Thymus (tissue), 11 donors: ENCODE results near the gene ST3GAL4. TPM values are rescaled to one million over a fixed set of nuclear protein-coding genes. Genes with fewer than 3 reads are reported as not detected.

ENCODE experiments used
- DNase-seq, 9 donors: peaks; one replicate each; pipeline ENCODE4 v3.0.0-alpha.2; 2013; ENCODE audit warnings: low spot score in 9 of 9, low read depth in 6 of 9, missing footprints in 1 of 9
- H3K27ac ChIP-seq, 2 donors: one replicate each; pipeline ENCODE4 v1.5.1; 2013; ENCODE audit warnings: control low read depth in 1 of 2, low read depth in 1 of 2, low read length in 1 of 2, mild to moderate bottlenecking in 1 of 2, moderate library complexity in 1 of 2
- H3K27me3 ChIP-seq, 2 donors: one replicate each; pipeline ENCODE4 v1.5.1; 2013; ENCODE audit warnings: low read length in 1 of 2; ENCODE audit not compliant: control insufficient read depth in 2 of 2, insufficient read depth in 1 of 2
- H3K36me3 ChIP-seq, 2 donors: one replicate each; pipeline ENCODE4 v1.5.1; 2013; ENCODE audit warnings: low read length in 1 of 2, mild to moderate bottlenecking in 1 of 2, moderate library complexity in 1 of 2; ENCODE audit not compliant: control insufficient read depth in 2 of 2, insufficient read depth in 2 of 2
- H3K4me1 ChIP-seq, 2 donors: one replicate each; pipeline ENCODE4 v1.5.1; 2013; ENCODE audit warnings: low read length in 2 of 2; ENCODE audit not compliant: control insufficient read depth in 2 of 2, insufficient read depth in 2 of 2
- H3K4me3 ChIP-seq, 2 donors: one replicate each; pipeline ENCODE4 v1.5.1; 2013; ENCODE audit warnings: low read length in 2 of 2, control low read depth in 1 of 2, mild to moderate bottlenecking in 1 of 2
- H3K9me3 ChIP-seq, 2 donors: one replicate each; pipeline ENCODE4 v1.5.1; 2013; ENCODE audit warnings: low read length in 1 of 2, mild to moderate bottlenecking in 1 of 2; ENCODE audit not compliant: control insufficient read depth in 2 of 2, insufficient read depth in 1 of 2
- WGBS: extraction: QIAGEN DNeasy Blood & Tissue Kit; methylation state at CpG from one replicate; pipeline ENCODE4 v1.1.7; 2013; 5-methylcytosine and 5-hydroxymethylcytosine counted together
- polyA plus RNA-seq: library from polyadenylated mRNA; stranded (reverse); fragments of 200-250 nt; gene quantifications from one replicate; pipeline ENCODE4 v1.2.3, GENCODE V29; 2013
- total RNA-seq: library from RNA; stranded (reverse); fragments of 120-200 nt; gene quantifications from one replicate; pipeline ENCODE4 v1.2.4, GENCODE V29; 2013
- donor health status: healthy.

The ST3GAL4 gene
- total and polyA plus RNA-seq, 2 donors: 5.9 to 6.1 TPM

DNA sequence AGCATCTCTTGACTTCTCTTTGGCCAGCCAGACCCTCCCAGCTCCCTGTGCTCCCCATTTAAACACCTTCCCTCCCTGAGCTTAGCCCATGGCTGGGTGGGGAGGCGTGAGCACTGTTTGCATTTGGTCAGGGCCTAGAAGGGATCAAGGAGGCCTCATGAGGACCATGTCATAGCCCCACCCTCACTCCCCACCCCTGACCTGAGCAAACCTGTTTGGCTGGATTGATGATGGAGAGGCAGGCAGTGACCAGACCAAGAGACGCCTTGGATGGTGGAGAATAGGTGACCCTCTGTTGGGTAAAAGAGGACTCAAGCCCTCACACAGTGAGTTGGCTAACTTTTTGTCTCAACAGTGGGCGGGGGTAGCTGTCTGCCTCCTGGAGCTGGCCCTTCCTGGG lies 49.9 kb downstream of the ST3GAL4 start:
- H3K4me1 ChIP-seq: no peaks in the 10 kb centered on the region
- no peaks in the 10 kb centered on the region for H3K9me3 ChIP-seq
- H3K4me3 ChIP-seq: no peak overlapping the region
- no peak overlapping the region for H3K27ac ChIP-seq
- over 99% methylated on average over 3 of the region's 3 CpGs for WGBS
- no peaks in the 10 kb centered on the region for H3K27me3 ChIP-seq
- peaks cover 2 to 9% of the 10 kb centered on the region in 2 donors for H3K36me3 ChIP-seq
- no peak for DNase-seq

DNA sequence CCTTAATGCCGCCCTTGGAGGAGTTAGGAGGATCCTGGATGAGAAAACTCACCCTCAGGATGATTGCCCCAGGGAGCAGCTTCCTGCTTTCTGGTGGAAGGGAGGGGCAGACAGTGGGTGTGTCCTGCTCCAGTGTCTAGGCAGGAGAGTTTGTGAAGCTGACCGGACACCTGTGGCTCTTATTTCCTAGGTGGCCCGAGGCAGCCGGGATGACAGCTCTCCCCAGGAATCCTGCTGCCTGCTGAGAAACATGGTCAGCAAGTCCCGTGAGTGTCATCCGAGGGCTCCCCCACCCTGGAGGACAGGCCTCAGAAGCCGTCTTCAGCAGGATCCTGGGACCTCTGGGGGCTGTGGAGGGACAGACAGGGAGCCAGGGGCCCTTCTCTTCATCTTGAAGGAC lies 50.4 kb downstream of the ST3GAL4 start:
- no peak overlapping the region for H3K27ac ChIP-seq
- no peaks in the 10 kb centered on the region for H3K4me1 ChIP-seq
- H3K9me3 ChIP-seq: no peaks in the 10 kb centered on the region
- H3K27me3 ChIP-seq: no peaks in the 10 kb centered on the region
- no peak overlapping the region for H3K4me3 ChIP-seq
- no peak for DNase-seq
- H3K36me3 ChIP-seq: peaks cover 2 to 9% of the 10 kb centered on the region in 2 donors
- WGBS: 97% methylated on average over 7 of the region's 7 CpGs

DNA sequence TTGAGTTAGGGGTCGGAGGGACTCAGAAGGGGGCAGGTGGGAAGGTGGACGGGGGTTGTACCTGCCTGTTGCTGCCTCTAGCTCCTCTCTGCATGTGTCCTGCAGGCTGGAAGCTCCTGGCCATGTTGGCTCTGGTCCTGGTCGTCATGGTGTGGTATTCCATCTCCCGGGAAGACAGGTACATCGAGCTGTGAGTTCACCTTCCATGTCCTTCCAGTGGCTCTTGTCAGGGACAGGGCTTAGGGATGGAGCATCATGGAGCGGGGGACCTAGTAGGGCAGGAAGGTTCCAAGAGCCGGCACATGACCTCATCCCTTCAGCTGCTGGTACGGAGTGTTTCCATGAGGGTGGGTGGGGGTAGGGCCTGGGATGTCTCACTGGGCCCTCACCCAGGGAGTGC lies 50.9 kb downstream of the ST3GAL4 start:
- Histone ChIP-seq H3K9me3 (no peaks in the 10 kb centered on the region), H3K4me3 (no peak overlapping the region), H3K27ac (no peak overlapping the region), H3K36me3 (peaks cover 2 to 9% of the 10 kb centered on the region in 2 donors), H3K4me1 (no peaks in the 10 kb centered on the region), H3K27me3 (no peaks in the 10 kb centered on the region)
- no peak for DNase-seq
- WGBS: 95% methylated on average over 8 of the region's 8 CpGs

DNA sequence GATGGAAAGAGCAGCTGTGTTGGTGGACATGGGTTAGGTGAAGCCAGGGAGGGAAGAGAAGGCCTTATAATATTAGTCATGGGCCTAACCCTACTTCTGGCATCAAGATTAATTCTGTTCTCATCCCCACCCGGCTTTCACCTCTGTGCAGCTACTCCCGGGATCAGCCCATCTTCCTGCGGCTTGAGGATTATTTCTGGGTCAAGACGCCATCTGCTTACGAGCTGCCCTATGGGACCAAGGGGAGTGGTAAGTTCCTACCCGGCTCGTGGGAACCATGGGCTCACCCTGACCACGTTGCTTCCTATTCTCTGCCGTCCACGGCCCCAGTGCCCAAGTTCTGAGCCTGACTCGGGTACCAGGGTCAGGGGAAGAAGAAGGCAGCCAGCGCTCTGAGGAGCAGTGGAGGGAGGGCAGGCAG lies 51.6 kb downstream of the ST3GAL4 start:
- peaks cover 2 to 9% of the 10 kb centered on the region in 2 donors for H3K36me3 ChIP-seq
- no peak for DNase-seq
- H3K4me3 ChIP-seq: no peak overlapping the region
- no peaks in the 10 kb centered on the region for H3K27me3 ChIP-seq
- H3K27ac ChIP-seq: no peak overlapping the region
- H3K9me3 ChIP-seq: no peaks in the 10 kb centered on the region
- no peaks in the 10 kb centered on the region for H3K4me1 ChIP-seq
- WGBS: 92% methylated on average over 12 of the region's 12 CpGs

DNA sequence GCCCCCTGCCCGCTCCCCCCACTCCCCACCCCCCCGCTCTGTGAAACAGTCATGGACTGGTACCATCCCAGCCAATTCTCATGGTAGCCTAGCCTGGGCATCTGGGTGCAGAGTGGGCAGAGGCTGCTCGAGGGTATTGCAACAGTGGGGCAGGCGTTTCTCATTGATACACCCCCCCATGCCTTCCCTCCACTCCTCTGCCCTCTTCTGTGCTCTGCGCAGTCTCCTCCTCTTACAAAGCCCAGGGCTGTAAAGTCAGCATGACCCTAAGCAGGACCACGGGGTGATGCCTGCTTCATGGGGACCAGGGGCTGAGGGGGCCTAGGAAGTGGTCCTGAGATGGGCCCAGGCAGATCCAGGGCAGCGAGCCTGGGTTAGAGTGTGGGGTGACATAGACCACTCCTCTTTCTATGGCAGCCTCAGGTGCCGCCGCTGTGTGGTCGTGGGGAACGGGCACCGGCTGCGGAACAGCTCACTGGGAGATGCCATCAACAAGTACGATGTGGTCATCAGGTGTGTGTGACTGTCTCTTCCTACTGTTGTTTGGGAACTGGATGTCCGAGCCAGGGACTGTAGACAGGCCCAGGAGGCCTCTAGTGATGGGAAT lies 52.3 kb downstream of the ST3GAL4 start:
- Histone ChIP-seq H3K4me1 (no peaks in the 10 kb centered on the region), H3K27ac (no peak overlapping the region), H3K4me3 (no peak overlapping the region), H3K9me3 (no peaks in the 10 kb centered on the region), H3K27me3 (no peaks in the 10 kb centered on the region), H3K36me3 (peaks cover 2 to 9% of the 10 kb centered on the region in 2 donors)
- no peak for DNase-seq
- WGBS: 96% methylated on average over 15 of the region's 15 CpGs

DNA sequence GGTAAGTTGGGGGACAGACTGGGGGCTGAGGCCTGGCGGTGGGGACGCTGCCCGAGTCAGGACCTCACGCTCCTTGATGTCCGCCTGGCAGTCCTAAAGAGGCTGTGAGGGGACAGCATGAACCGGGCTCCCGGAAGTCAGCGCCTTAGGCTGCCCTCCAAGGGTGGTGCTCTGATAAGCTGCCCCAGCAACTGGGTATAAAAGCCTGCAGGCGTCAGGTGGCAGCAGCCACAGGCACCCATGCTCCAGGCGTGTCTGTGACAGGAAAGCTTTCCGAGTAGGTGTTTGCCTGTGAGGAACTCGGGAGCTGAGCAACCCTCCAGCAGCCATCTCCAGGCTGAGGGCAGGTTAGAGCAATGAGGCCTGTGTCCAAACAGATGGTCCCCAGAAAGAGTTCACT lies 53.0 kb downstream of the ST3GAL4 start:
- WGBS: 98% methylated on average over 12 of the region's 12 CpGs
- no peaks in the 10 kb centered on the region for H3K9me3 ChIP-seq
- no peaks in the 10 kb centered on the region for H3K27me3 ChIP-seq
- H3K4me1 ChIP-seq: no peaks in the 10 kb centered on the region
- no peak overlapping the region for H3K4me3 ChIP-seq
- peaks cover 2 to 9% of the 10 kb centered on the region in 2 donors for H3K36me3 ChIP-seq
- no peak overlapping the region for H3K27ac ChIP-seq
- no peak for DNase-seq

DNA sequence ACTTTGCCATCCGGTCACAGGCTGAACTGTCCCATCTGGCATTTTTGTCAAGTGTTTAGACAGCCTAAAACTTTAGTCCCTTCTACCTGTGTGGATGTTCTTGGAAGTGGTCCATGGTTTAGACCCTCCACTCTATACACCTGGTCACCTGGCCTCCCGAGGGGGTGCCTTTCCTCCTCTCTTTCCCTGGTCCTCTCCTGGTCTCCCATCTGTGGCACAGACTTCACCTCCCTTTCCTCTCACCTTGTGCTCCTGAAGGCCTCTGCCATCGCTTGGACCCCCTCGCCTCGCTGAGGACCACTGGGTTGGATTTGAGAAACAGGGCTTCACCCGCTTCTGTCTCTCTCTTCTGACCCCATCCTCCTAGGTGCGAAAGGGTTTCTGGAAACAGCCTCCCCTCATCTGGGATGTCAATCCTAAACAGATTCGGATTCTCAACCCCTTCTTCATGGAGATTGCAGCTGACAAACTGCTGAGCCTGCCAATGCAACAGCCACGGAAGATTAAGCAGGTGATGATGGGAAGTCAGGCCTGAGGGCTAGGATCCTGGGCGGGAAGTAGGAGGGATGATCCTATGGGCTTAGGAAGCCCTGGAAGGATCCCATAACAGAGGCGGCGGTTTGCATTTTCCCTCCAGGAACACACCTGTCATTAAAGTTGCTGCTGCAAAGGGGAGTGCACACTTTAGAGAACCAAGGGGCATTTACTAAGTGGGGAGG lies 53.6 kb downstream of the ST3GAL4 start:
- H3K9me3 ChIP-seq: no peaks in the 10 kb centered on the region
- WGBS: 96% methylated on average over 12 of the region's 12 CpGs
- H3K27ac ChIP-seq: no peak overlapping the region
- no peak overlapping the region for H3K4me3 ChIP-seq
- no peaks in the 10 kb centered on the region for H3K4me1 ChIP-seq
- peaks cover 2 to 9% of the 10 kb centered on the region in 2 donors for H3K36me3 ChIP-seq
- DNase-seq: no peak
- no peaks in the 10 kb centered on the region for H3K27me3 ChIP-seq

DNA sequence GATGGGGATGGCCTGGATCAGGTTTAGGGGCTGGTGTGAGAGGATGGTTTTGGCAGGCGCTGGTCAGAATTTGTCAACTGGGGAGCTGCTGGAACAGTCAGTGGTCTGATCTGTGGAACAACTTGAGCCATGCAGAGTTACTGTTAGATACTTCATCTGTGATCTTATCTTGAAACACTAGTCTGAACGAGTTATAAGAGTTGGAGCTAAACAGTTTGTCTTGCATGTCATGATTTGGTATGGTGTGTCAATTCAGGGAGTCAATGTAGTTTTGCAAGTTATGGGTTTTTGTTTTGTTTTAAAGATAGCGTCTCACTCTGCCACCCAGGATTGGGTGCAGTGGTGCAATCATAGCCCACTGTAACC lies 54.1 kb downstream of the ST3GAL4 start:
- Histone ChIP-seq H3K4me3 (no peak overlapping the region), H3K27ac (no peak overlapping the region), H3K36me3 (peaks cover 2 to 9% of the 10 kb centered on the region in 2 donors), H3K27me3 (no peaks in the 10 kb centered on the region), H3K4me1 (no peaks in the 10 kb centered on the region), H3K9me3 (no peaks in the 10 kb centered on the region)
- 92% methylated on average over 3 of the region's 3 CpGs for WGBS
- DNase-seq: no peak

DNA sequence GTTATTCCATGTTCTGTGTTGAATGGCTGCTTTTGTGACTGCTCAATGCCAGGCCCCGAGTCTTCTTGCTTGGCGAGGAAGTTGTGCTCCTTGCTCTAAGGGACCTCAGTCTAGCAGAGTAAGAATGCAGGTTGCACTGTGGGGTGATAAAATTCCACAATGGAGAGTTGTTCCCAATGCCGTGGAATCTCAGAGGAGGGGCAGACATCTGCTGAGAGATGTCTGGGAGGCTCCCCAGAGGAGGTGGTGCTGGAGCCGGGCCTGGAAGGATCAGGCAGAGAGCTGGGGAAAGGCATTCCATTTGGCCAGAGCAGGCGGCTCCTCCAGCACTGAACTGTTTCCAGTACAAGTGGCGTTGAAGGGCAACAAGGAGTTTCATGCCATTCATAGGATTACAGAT lies 55.2 kb downstream of the ST3GAL4 start:
- Histone ChIP-seq H3K4me3 (no peak overlapping the region), H3K9me3 (no peaks in the 10 kb centered on the region), H3K27me3 (no peaks in the 10 kb centered on the region), H3K4me1 (no peaks in the 10 kb centered on the region), H3K27ac (no peak overlapping the region), H3K36me3 (peaks cover 2 to 9% of the 10 kb centered on the region in 2 donors)
- DNase-seq: no peak
- WGBS: 96% methylated on average over 6 of the region's 6 CpGs
